Measurements from ENCODE around the gene DAPP1. TPM values are rescaled to one million over a fixed set of nuclear protein-coding genes. Genes with fewer than 3 reads are reported as not detected.

Gene DAPP1
- total and polyA plus RNA-seq, 2 of the 8 experiments (the other 6 are each of a cell fraction or from before 2014, with no cell fraction given), result not detected

- TF ChIP-seq, protein P1, sequence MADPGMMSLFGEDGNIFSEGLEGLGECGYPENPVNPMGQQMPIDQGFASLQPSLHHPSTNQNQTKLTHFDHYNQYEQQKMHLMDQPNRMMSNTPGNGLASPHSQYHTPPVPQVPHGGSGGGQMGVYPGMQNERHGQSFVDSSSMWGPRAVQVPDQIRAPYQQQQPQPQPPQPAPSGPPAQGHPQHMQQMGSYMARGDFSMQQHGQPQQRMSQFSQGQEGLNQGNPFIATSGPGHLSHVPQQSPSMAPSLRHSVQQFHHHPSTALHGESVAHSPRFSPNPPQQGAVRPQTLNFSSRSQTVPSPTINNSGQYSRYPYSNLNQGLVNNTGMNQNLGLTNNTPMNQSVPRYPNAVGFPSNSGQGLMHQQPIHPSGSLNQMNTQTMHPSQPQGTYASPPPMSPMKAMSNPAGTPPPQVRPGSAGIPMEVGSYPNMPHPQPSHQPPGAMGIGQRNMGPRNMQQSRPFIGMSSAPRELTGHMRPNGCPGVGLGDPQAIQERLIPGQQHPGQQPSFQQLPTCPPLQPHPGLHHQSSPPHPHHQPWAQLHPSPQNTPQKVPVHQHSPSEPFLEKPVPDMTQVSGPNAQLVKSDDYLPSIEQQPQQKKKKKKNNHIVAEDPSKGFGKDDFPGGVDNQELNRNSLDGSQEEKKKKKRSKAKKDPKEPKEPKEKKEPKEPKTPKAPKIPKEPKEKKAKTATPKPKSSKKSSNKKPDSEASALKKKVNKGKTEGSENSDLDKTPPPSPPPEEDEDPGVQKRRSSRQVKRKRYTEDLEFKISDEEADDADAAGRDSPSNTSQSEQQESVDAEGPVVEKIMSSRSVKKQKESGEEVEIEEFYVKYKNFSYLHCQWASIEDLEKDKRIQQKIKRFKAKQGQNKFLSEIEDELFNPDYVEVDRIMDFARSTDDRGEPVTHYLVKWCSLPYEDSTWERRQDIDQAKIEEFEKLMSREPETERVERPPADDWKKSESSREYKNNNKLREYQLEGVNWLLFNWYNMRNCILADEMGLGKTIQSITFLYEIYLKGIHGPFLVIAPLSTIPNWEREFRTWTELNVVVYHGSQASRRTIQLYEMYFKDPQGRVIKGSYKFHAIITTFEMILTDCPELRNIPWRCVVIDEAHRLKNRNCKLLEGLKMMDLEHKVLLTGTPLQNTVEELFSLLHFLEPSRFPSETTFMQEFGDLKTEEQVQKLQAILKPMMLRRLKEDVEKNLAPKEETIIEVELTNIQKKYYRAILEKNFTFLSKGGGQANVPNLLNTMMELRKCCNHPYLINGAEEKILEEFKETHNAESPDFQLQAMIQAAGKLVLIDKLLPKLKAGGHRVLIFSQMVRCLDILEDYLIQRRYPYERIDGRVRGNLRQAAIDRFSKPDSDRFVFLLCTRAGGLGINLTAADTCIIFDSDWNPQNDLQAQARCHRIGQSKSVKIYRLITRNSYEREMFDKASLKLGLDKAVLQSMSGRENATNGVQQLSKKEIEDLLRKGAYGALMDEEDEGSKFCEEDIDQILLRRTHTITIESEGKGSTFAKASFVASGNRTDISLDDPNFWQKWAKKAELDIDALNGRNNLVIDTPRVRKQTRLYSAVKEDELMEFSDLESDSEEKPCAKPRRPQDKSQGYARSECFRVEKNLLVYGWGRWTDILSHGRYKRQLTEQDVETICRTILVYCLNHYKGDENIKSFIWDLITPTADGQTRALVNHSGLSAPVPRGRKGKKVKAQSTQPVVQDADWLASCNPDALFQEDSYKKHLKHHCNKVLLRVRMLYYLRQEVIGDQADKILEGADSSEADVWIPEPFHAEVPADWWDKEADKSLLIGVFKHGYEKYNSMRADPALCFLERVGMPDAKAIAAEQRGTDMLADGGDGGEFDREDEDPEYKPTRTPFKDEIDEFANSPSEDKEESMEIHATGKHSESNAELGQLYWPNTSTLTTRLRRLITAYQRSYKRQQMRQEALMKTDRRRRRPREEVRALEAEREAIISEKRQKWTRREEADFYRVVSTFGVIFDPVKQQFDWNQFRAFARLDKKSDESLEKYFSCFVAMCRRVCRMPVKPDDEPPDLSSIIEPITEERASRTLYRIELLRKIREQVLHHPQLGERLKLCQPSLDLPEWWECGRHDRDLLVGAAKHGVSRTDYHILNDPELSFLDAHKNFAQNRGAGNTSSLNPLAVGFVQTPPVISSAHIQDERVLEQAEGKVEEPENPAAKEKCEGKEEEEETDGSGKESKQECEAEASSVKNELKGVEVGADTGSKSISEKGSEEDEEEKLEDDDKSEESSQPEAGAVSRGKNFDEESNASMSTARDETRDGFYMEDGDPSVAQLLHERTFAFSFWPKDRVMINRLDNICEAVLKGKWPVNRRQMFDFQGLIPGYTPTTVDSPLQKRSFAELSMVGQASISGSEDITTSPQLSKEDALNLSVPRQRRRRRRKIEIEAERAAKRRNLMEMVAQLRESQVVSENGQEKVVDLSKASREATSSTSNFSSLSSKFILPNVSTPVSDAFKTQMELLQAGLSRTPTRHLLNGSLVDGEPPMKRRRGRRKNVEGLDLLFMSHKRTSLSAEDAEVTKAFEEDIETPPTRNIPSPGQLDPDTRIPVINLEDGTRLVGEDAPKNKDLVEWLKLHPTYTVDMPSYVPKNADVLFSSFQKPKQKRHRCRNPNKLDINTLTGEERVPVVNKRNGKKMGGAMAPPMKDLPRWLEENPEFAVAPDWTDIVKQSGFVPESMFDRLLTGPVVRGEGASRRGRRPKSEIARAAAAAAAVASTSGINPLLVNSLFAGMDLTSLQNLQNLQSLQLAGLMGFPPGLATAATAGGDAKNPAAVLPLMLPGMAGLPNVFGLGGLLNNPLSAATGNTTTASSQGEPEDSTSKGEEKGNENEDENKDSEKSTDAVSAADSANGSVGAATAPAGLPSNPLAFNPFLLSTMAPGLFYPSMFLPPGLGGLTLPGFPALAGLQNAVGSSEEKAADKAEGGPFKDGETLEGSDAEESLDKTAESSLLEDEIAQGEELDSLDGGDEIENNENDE (IDR thresholded peaks at IDR 0.05; ENCODE audit: insufficient replicate concordance, low read length), result no peak
- TF ChIP-seq SP1 (IDR thresholded peaks at IDR 0.05; ENCODE audit: low read depth, low read length) (no peak), TAF7 (optimal IDR thresholded peaks at IDR 0.05; ENCODE audit: borderline replicate concordance, low read depth, low read length) (no peak), RXRA (IDR thresholded peaks at IDR 0.05; ENCODE audit: insufficient read depth, low read depth, low read length) (no peak), SIX5 (IDR thresholded peaks at IDR 0.05; ENCODE audit: low read depth, low read length) (no peak), CEBPB (IDR thresholded peaks at IDR 0.05; ENCODE audit: low read depth, low read length) (no peak), BACH1 (IDR thresholded peaks at IDR 0.05; ENCODE audit: low read length) (no peak), BRCA1 (IDR thresholded peaks at IDR 0.05; ENCODE audit: low read depth, low read length) (no peak), EZH2 (IDR thresholded peaks at IDR 0.05; ENCODE audit: low read depth, low read length, severe bottlenecking) (no peak), CBX8 (IDR thresholded peaks at IDR 0.05; ENCODE audit: borderline replicate concordance, low read depth, low read length) (no peak)
Observed at GRCh38 chr4:99875071-99875470, 58.4 kb downstream of the DAPP1 start (continued).

Data from H1 (cell line).